Measurements from ENCODE around the gene HRCT1.

GRCh38 chr9:35952526-35953191 lies 46.7 kb downstream of the HRCT1 start:
- TF ChIP-seq POLR2A (IDR thresholded peaks at IDR 0.05; ENCODE audit: borderline replicate concordance, extremely low read depth, insufficient read depth, insufficient read length) (no peak), SIN3A (IDR thresholded peaks at IDR 0.05; ENCODE audit: low read depth) (no peak), POLR2AphosphoS5 (IDR thresholded peaks at IDR 0.05; ENCODE audit: low read depth, low read length) (no peak), EZH2 (IDR thresholded peaks at IDR 0.05) (no peak), FOSL1 (IDR thresholded peaks at IDR 0.05; ENCODE audit: low read depth) (no peak)
- TF ChIP-seq, protein P1, sequence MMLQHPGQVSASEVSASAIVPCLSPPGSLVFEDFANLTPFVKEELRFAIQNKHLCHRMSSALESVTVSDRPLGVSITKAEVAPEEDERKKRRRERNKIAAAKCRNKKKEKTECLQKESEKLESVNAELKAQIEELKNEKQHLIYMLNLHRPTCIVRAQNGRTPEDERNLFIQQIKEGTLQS (IDR thresholded peaks at IDR 0.05): no peak
- TF ChIP-seq, protein P2, sequence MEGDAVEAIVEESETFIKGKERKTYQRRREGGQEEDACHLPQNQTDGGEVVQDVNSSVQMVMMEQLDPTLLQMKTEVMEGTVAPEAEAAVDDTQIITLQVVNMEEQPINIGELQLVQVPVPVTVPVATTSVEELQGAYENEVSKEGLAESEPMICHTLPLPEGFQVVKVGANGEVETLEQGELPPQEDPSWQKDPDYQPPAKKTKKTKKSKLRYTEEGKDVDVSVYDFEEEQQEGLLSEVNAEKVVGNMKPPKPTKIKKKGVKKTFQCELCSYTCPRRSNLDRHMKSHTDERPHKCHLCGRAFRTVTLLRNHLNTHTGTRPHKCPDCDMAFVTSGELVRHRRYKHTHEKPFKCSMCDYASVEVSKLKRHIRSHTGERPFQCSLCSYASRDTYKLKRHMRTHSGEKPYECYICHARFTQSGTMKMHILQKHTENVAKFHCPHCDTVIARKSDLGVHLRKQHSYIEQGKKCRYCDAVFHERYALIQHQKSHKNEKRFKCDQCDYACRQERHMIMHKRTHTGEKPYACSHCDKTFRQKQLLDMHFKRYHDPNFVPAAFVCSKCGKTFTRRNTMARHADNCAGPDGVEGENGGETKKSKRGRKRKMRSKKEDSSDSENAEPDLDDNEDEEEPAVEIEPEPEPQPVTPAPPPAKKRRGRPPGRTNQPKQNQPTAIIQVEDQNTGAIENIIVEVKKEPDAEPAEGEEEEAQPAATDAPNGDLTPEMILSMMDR (IDR thresholded peaks at IDR 0.05 in 2 of 3, conservative IDR thresholded peaks at IDR 0.05 in 1 of 3; ENCODE audit: borderline replicate concordance in 1 of 3, insufficient read depth in 1 of 3, low read depth in 2 of 3, low read length in 2 of 3): no peak

Data from HCT116 (cell line).